KMS-11 (cell line): Measurements from ENCODE around the gene C2CD5.

Experiments
- H2AFZ ChIP-seq: fragments of 200-600 bp; sonication (generic); 2 replicates; pipeline ENCODE4 v1.6.1; 2016; ENCODE audit warnings: antibody characterized with exemption, mixed run types, low read depth
- H3K27ac ChIP-seq: fragments of 200-600 bp; sonication (generic); 2 replicates; pipeline ENCODE4 v1.6.1; 2016; ENCODE audit warnings: mild to moderate bottlenecking, mixed run types
- H3K27me3 ChIP-seq: fragments of 200-600 bp; sonication (generic); 2 replicates; pipeline ENCODE4 v1.6.1; 2017; ENCODE audit warnings: mild to moderate bottlenecking, low read depth, mixed run types, moderate library complexity; ENCODE audit not compliant: insufficient read depth
- H3K36me3 ChIP-seq: fragments of 200-600 bp; sonication (generic); 2 replicates; pipeline ENCODE4 v1.6.1; 2017; ENCODE audit warnings: mild to moderate bottlenecking, mixed run types; ENCODE audit not compliant: insufficient read depth
- H3K4me1 ChIP-seq: fragments of 200-600 bp; sonication (generic); 2 replicates; pipeline ENCODE4 v1.6.1; 2016; ENCODE audit warnings: mild to moderate bottlenecking, low read depth, mixed run types; ENCODE audit not compliant: poor library complexity, severe bottlenecking
- H3K4me2 ChIP-seq: fragments of 200-600 bp; sonication (generic); 2 replicates; pipeline ENCODE4 v1.7.0; 2016; ENCODE audit warnings: mild to moderate bottlenecking, mixed run types
- H3K4me3 ChIP-seq: fragments of 200-600 bp; sonication (generic); IDR thresholded peaks from 2 replicates; pipeline ENCODE4 v1.6.1; 2017; ENCODE audit warnings: low read depth, low read length, mixed read lengths; ENCODE audit not compliant: insufficient read depth
- H3K79me2 ChIP-seq: fragments of 200-600 bp; sonication (generic); 2 replicates; pipeline ENCODE4 v1.6.1; 2016; ENCODE audit warnings: low read depth, mixed run types; ENCODE audit not compliant: insufficient read depth
- H3K9ac ChIP-seq: fragments of 200-600 bp; sonication (generic); 2 replicates; pipeline ENCODE4 v1.6.1; 2016; ENCODE audit warnings: mild to moderate bottlenecking, mixed run types
- H4K20me1 ChIP-seq: fragments of 200-600 bp; sonication (generic); 2 replicates; pipeline ENCODE4 v1.6.1; 2016; ENCODE audit warnings: mild to moderate bottlenecking, mixed run types; ENCODE audit not compliant: insufficient read depth
- TF ChIP-seq, protein P1 (sequence below): fragments of 200-600 bp; sonication (generic); conservative IDR thresholded peaks from 2 replicates; pipeline ENCODE4 v1.6.1; 2017; ENCODE audit warnings: low read depth, mild to moderate bottlenecking, antibody characterized with exemption, low read length, moderate library complexity, mixed read lengths

The C2CD5 gene

DNA sequence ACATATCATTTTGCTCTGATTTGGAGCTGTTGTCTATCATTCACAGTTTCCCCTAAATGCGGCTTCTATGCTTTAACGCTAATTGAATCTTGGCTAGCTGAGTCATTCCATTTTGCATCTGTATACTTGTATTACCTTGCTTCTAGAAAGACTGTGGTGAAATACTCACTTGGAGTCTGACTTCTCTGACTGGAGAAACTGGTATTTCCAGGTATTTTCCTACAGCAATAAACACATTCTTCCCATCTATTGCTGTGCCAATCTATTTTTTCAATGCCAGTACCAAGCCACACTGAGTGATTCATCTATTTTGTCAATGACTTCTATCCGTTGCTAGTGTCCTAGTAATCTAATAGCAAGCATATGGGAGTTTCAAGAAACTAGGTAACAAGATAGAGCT lies 133.9 kb downstream of the C2CD5 start:
- no peaks in the 10 kb centered on the region for H3K79me2 ChIP-seq
- H3K27ac ChIP-seq: no peak overlapping the region
- H4K20me1 ChIP-seq: no peaks in the 10 kb centered on the region
- no peak overlapping the region for H3K4me2 ChIP-seq
- no peak overlapping the region for H3K9ac ChIP-seq
- no peaks in the 10 kb centered on the region for H3K36me3 ChIP-seq
- H3K27me3 ChIP-seq: no peaks in the 10 kb centered on the region
- H3K4me3 ChIP-seq: no peak overlapping the region
- TF ChIP-seq, protein P1, sequence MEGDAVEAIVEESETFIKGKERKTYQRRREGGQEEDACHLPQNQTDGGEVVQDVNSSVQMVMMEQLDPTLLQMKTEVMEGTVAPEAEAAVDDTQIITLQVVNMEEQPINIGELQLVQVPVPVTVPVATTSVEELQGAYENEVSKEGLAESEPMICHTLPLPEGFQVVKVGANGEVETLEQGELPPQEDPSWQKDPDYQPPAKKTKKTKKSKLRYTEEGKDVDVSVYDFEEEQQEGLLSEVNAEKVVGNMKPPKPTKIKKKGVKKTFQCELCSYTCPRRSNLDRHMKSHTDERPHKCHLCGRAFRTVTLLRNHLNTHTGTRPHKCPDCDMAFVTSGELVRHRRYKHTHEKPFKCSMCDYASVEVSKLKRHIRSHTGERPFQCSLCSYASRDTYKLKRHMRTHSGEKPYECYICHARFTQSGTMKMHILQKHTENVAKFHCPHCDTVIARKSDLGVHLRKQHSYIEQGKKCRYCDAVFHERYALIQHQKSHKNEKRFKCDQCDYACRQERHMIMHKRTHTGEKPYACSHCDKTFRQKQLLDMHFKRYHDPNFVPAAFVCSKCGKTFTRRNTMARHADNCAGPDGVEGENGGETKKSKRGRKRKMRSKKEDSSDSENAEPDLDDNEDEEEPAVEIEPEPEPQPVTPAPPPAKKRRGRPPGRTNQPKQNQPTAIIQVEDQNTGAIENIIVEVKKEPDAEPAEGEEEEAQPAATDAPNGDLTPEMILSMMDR: no peak
- no peaks in the 10 kb centered on the region for H3K4me1 ChIP-seq
- no peak overlapping the region for H2AFZ ChIP-seq

DNA sequence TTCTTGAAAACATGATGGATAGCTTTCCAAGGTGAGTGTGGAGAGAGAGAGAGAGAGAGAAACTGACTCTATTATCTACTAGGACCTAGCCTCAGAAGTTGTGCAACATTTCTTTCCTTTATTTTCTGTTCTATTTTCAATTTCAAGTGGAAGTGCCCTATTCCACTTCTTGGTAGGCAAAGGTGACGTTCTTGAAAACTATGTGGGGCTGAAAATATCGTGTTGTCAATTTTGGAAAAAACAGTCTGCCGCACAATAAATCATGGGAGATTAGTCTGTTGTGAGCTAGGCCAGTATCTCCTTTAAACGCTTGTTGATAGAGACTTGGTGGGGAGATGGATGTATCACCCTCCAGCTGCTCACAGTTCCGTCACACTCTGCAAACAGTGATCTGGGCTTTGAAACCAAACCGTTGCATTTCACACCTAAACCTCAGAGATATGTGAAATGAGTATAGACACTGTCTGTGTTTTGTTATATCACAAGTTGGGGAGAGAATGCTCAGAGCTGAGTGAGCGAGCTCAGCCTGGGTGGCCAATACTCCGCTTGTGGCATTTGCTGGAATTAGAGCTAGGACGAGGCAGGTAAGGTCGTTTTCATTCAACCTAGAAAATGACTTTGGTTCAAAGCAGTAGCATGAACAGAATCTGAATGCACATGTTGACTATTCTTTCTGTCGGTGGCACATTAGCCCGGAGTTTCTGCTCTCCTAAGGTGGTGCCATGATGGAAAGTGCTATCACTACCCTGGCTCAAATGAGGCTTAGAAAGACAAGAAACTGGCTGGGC lies 134.8 kb downstream of the C2CD5 start:
- Histone ChIP-seq H3K9ac (no peak overlapping the region), H4K20me1 (no peaks in the 10 kb centered on the region), H3K4me1 (no peaks in the 10 kb centered on the region), H3K4me3 (no peak overlapping the region), H3K4me2 (no peak overlapping the region), H3K27me3 (no peaks in the 10 kb centered on the region), H3K27ac (no peak overlapping the region), H3K79me2 (no peaks in the 10 kb centered on the region), H3K36me3 (no peaks in the 10 kb centered on the region), H2AFZ (no peak overlapping the region)
- TF ChIP-seq, protein P1: no peak

DNA sequence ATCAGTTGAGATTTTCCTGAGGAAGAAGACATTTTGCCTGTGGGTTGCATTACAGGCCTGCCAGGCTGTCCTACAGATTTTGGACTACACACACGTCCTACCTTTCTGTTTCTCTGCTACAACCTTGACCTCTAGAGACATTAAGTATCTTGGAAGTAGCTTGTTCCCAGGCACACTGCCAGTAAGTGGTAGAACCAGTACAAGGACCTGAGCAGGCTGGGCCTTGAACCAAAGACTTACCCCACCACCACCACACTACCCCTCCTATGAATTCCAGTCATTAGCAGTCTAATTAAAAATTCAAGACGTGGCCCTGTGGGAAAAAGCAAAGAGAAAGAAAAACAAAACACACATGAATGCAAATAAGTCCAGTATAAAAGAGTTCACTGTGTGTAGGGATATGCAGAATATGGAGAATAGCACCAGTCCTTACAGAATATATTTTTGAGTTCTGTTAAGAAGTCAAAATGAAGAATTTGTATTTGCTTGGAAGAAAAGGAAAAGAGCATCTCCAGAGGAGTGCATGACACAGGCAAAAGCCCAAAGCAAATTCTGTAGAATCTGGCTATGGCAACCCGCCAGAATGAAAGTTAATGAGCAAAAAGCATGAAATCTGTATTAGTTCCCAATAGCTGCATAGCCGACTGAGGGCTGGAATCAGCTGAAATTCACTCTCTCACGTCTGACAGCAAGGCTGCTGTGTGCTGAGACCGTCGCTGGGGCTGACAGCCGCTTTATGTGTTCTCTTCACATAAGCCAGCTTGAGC lies 135.5 kb downstream of the C2CD5 start:
- no peak overlapping the region for H2AFZ ChIP-seq
- H3K4me1 ChIP-seq: no peaks in the 10 kb centered on the region
- TF ChIP-seq, protein P1: no peak
- H3K36me3 ChIP-seq: no peaks in the 10 kb centered on the region
- no peak overlapping the region for H3K4me2 ChIP-seq
- H3K79me2 ChIP-seq: no peaks in the 10 kb centered on the region
- H3K9ac ChIP-seq: no peak overlapping the region
- no peaks in the 10 kb centered on the region for H4K20me1 ChIP-seq
- no peaks in the 10 kb centered on the region for H3K27me3 ChIP-seq
- H3K27ac ChIP-seq: no peak overlapping the region
- no peak overlapping the region for H3K4me3 ChIP-seq

DNA sequence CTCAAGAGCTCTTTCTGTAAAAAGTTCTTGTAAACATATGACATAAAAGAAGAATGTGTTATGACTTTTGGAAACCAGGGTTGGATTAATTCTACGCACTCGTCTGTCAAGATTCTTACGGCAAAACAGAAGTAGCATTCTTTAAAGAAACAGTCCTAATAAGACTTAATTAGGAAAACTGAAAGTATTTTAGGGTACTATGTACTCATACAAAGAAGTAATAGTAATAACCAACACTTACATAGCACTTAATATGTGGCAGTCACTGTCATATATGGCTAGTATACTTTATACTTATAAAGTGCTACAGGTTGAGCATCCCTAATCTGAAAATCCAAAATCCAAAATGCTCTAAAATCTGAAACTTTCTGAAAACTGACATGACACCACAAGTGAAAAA lies 136.9 kb downstream of the C2CD5 start:
- TF ChIP-seq, protein P1: no peak
- H2AFZ ChIP-seq: no peak overlapping the region
- no peak overlapping the region for H3K9ac ChIP-seq
- no peaks in the 10 kb centered on the region for H3K36me3 ChIP-seq
- no peak overlapping the region for H3K4me3 ChIP-seq
- H3K4me1 ChIP-seq: no peaks in the 10 kb centered on the region
- H3K27me3 ChIP-seq: no peaks in the 10 kb centered on the region
- no peaks in the 10 kb centered on the region for H3K79me2 ChIP-seq
- no peaks in the 10 kb centered on the region for H4K20me1 ChIP-seq
- H3K27ac ChIP-seq: no peak overlapping the region
- no peak overlapping the region for H3K4me2 ChIP-seq
